GM06990 (cell line): ENCODE results near the gene ZNF177.
A peak's percentile ranks its signal among the peaks of the same experiment; 100 is the strongest.

Experiments used
- DNase-seq: peaks from one replicate; pipeline ENCODE4 v3.0.0-alpha.2; 2011; ENCODE audit not compliant: insufficient read length; ENCODE audit errors: extremely low read depth
- H3K27me3 ChIP-seq: replicated peaks from 2 replicates; pipeline ENCODE4 v1.6.0; 2011; ENCODE audit warnings: low read length; ENCODE audit not compliant: control insufficient read depth, insufficient read depth
- H3K36me3 ChIP-seq: 2 replicates; pipeline ENCODE4 v1.5.1; 2011; ENCODE audit warnings: low read length; ENCODE audit not compliant: control insufficient read depth, insufficient read depth
- H3K4me3 ChIP-seq: replicated peaks from 2 replicates; pipeline ENCODE4 v1.5.1; 2011; ENCODE audit warnings: low read depth, mild to moderate bottlenecking, control low read depth, low read length
- CTCF ChIP-seq: IDR thresholded peaks from 2 replicates; pipeline ENCODE4 v1.5.1; 2011; ENCODE audit warnings: low read length, control low read depth, mild to moderate bottlenecking, inconsistent platforms; ENCODE audit not compliant: insufficient read depth, poor library complexity, severe bottlenecking

ZNF177 gene

GRCh38 chr19:9431475-9431874, 68.7 kb downstream of the ZNF177 start:
- no peaks in the 10 kb centered on the region for H3K27me3 ChIP-seq
- DNase-seq = no peak
- TF ChIP-seq CTCF = peak; percentile 44
- no peak overlapping the region for H3K4me3 ChIP-seq
- H3K36me3 ChIP-seq = peaks cover 8% of the 10 kb centered on the region
